HG03175 (cell line): ENCODE measurements around the gene PRG3.

Experiments
- ATAC-seq: cut with Tn5 transposase; IDR thresholded peaks from one replicate; pipeline ENCODE4 v1.9.1; 2021; ENCODE audit warnings: mild to moderate bottlenecking, moderate library complexity; ENCODE audit not compliant: unreplicated experiment

PRG3 gene

GRCh38 chr11:57380975-57381374, at the start of gene PRG3:
Gene PRG3, minus strand, starts transcription at chr11:57381150. Its CDS starts 442 bp downstream, at chr11:57380708.
- no peak for ATAC-seq

GRCh38 chr11:57429946-57430345, 49.0 kb upstream of the PRG3 start:
- no peak for ATAC-seq

- ATAC-seq: no peak
Observed at GRCh38 chr11:57428643-57429042, 47.7 kb upstream of the PRG3 start.

- no peak for ATAC-seq
Observed at GRCh38 chr11:57427727-57428082, 46.8 kb upstream of the PRG3 start.

- peak; percentile 47 for ATAC-seq
Observed at GRCh38 chr11:57426929-57427726, 46.2 kb upstream of the PRG3 start, which contains the start of gene SLC43A3. Gene SLC43A3, minus strand, starts transcription at chr11:57427121. Its CDS starts 949 bp downstream, at chr11:57426172.

GRCh38 chr11:57426439-57426928, 45.5 kb upstream of the PRG3 start:
- peak; percentile 3 for ATAC-seq

- ATAC-seq: no peak
Observed at GRCh38 chr11:57425565-57426438, 44.9 kb upstream of the PRG3 start.

- ATAC-seq: peak; percentile 92
Observed at GRCh38 chr11:57424792-57425564, 44.0 kb upstream of the PRG3 start.

- ATAC-seq: no peak
Observed at GRCh38 chr11:57424137-57424791, 43.3 kb upstream of the PRG3 start.

- no peak for ATAC-seq
Observed at GRCh38 chr11:57422669-57423068, 41.7 kb upstream of the PRG3 start.

- no peak for ATAC-seq
Observed at GRCh38 chr11:57421805-57422204, 40.9 kb upstream of the PRG3 start.

GRCh38 chr11:57421066-57421465, 40.1 kb upstream of the PRG3 start:
- no peak for ATAC-seq

- ATAC-seq: no peak
Observed at GRCh38 chr11:57419146-57419545, 38.2 kb upstream of the PRG3 start.

- ATAC-seq: no peak
Observed at GRCh38 chr11:57418131-57418530, 37.2 kb upstream of the PRG3 start.

GRCh38 chr11:57417056-57417455, 36.1 kb upstream of the PRG3 start:
- ATAC-seq: no peak

GRCh38 chr11:57416436-57416835, 35.5 kb upstream of the PRG3 start:
- no peak for ATAC-seq

GRCh38 chr11:57414612-57415212, 33.8 kb upstream of the PRG3 start:
- ATAC-seq: no peak

- no peak for ATAC-seq
Observed at GRCh38 chr11:57413681-57414080, 32.7 kb upstream of the PRG3 start.

GRCh38 chr11:57410287-57410686, 29.3 kb upstream of the PRG3 start:
- ATAC-seq: no peak
